Karpas-422 (cell line): ENCODE measurements around the gene MAFB. TPM values are rescaled to one million over a fixed set of nuclear protein-coding genes. Genes with fewer than 3 reads are reported as not detected.

ENCODE experiments used
- DNase-seq: peaks from one replicate; pipeline ENCODE4 v3.0.0-alpha.2; 2015
- H2AFZ ChIP-seq: fragments of 200-600 bp; sonication (generic); 2 replicates; pipeline ENCODE4 v1.6.1; 2014; ENCODE audit warnings: antibody characterized with exemption, low read length, mixed read lengths
- H3K27ac ChIP-seq: fragments of 200-600 bp; sonication (generic); 2 replicates; pipeline ENCODE4 v1.5.1; 2014; ENCODE audit warnings: mild to moderate bottlenecking, low read length, moderate library complexity
- H3K27me3 ChIP-seq: fragments of 200-600 bp; sonication (generic); 2 replicates; pipeline ENCODE4 v1.6.1; 2014; ENCODE audit warnings: low read length, mixed read lengths
- H3K36me3 ChIP-seq: fragments of 200-600 bp; sonication (generic); 2 replicates; pipeline ENCODE4 v1.6.1; 2014; ENCODE audit warnings: low read length, mixed read lengths; ENCODE audit not compliant: insufficient read depth
- H3K4me1 ChIP-seq: fragments of 200-600 bp; sonication (generic); 2 replicates; pipeline ENCODE4 v1.6.1; 2014; ENCODE audit warnings: mild to moderate bottlenecking, low read length, mixed read lengths
- H3K4me2 ChIP-seq: fragments of 200-600 bp; sonication (generic); 2 replicates; pipeline ENCODE4 v1.6.1; 2014; ENCODE audit warnings: low read length, low read depth, mild to moderate bottlenecking; ENCODE audit not compliant: poor library complexity, severe bottlenecking
- H3K4me3 ChIP-seq: fragments of 200-600 bp; sonication (generic); 2 replicates; pipeline ENCODE4 v1.5.1; 2014; ENCODE audit warnings: mild to moderate bottlenecking, antibody characterized with exemption, low read length, mixed read lengths
- H3K79me2 ChIP-seq: fragments of 200-600 bp; sonication (generic); 2 replicates; pipeline ENCODE4 v1.6.1; 2014; ENCODE audit warnings: mild to moderate bottlenecking, low read length, mixed read lengths
- H3K9ac ChIP-seq: fragments of 200-600 bp; sonication (generic); 2 replicates; pipeline ENCODE4 v1.6.0; 2014; ENCODE audit warnings: low read length
- H3K9me2 ChIP-seq: fragments of 200-600 bp; sonication (generic), shearing (Covaris generic); replicated peaks from 2 replicates; pipeline ENCODE4 v1.6.0; 2014; ENCODE audit warnings: mild to moderate bottlenecking, low read length, moderate library complexity; ENCODE audit not compliant: insufficient read depth
- H3K9me3 ChIP-seq: fragments of 300-700, 200-600 bp; sonication (generic); 2 replicates; pipeline ENCODE4 v1.6.1; 2014; ENCODE audit warnings: low read length, mixed read lengths
- H4K20me1 ChIP-seq: fragments of 200-600 bp; sonication (generic); 2 replicates; pipeline ENCODE4 v1.6.1; 2014; ENCODE audit warnings: mild to moderate bottlenecking, antibody characterized with exemption, low read length, low read depth; ENCODE audit not compliant: insufficient read depth
- total RNA-seq: library from RNA; depleted of rRNA; stranded (reverse); fragments of >200 nt; shearing (Covaris generic); gene quantifications from 2 replicates; pipeline ENCODE4 v1.2.3, GENCODE V29; 2014; ENCODE audit warnings: low replicate concordance

The MAFB gene
- total RNA-seq, 1 experiment from 2014 or later, result not detected

DNA sequence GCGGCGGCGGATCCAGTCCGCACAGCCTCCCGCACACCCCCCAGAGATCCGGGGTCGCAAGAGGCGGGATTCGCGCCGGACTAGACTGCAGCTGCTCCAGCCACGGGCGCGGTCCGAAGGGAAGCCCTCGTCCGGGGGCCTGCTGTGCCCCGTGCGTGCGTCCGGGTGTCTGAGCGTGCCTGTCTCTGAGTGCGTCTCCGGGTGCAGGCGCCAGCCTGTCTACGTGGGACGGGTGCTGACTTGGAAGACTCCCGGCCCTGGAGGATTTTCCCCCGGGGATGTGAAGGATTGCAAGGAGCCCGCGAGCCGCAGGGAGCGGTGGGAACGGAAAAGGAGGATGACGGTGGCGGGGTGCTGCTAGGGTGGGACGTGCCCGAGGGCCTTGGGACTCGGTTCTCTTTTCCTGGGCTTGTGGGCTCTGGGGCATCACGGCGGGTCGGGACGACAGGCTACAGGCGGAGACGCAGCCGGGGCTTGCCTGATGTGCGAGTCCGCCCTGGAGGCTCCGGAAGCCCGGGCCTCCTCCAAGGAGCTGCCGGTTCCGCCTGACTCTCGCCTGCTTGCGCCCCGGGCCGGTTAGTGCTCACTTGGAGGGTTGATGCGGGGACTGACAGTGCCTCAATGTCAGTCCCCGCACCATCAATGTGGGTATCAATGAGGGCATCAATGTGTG is 5.7 kb downstream of the MAFB start:
- Histone ChIP-seq H3K36me3 (no peaks in the 10 kb centered on the region), H3K79me2 (no peaks in the 10 kb centered on the region), H2AFZ (no peak overlapping the region), H3K9me3 (no peaks in the 10 kb centered on the region), H3K27me3 (no peaks in the 10 kb centered on the region), H3K9ac (no peak overlapping the region), H4K20me1 (no peaks in the 10 kb centered on the region; the same call in 1 of the 2 replicates), H3K27ac (no peak overlapping the region), H3K4me2 (no peak overlapping the region), H3K9me2 (no peaks in the 10 kb centered on the region), H3K4me3 (no peak overlapping the region), H3K4me1 (no peaks in the 10 kb centered on the region)
- no peak for DNase-seq

DNA sequence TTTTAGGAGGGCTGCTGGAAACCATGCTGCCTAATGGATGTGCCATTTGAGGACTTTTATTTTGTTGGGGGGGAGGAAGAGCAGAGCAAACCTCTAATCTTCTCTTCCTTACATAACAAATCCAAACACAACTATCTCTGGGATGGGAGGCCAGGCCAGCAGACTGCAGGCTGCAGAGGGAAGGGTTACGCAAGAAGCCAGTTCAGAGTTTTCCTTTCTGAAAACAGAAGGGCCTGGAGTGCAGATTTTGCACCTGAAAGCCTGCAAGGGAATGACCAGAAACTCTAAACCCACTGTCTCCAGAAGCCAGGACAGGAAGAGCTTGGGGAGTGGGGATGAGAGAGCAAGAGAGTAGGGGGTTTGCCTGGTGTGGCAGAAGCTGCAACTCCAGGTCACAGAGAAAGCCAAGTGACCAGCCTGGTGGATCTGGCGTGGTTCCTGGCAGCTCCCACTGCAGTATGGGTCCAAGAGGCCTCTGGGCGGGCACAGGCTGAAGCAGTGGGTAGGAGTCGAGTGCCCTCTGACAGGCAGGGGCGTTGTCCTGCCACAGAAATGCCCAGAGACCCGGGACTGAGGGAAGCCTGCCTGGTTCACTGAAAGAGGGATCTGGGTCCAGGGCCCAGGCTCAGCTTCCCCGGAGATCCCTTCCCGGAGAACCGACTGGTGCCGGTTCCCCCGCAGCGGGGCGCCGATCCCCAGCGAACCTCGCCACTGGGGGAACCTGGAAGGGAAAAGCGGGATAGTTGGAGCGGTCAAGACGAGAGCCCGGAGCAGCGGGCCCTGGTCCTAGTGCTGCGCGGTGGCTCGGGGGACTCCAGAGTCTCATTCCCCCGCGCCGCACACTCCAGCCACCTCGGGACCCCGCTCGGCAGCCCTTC is 6.7 kb downstream of the MAFB start:
- no peaks in the 10 kb centered on the region for H3K36me3 ChIP-seq
- no peaks in the 10 kb centered on the region; the same call in 1 of the 2 replicates for H4K20me1 ChIP-seq
- no peak overlapping the region for H3K4me3 ChIP-seq
- H3K4me1 ChIP-seq, result no peaks in the 10 kb centered on the region
- DNase-seq, result no peak
- no peaks in the 10 kb centered on the region for H3K27me3 ChIP-seq
- H3K9ac ChIP-seq, result no peak overlapping the region
- no peak overlapping the region for H3K27ac ChIP-seq
- H2AFZ ChIP-seq, result no peak overlapping the region
- H3K4me2 ChIP-seq, result no peak overlapping the region
- no peaks in the 10 kb centered on the region for H3K9me3 ChIP-seq
- no peaks in the 10 kb centered on the region for H3K9me2 ChIP-seq
- no peaks in the 10 kb centered on the region for H3K79me2 ChIP-seq

DNA sequence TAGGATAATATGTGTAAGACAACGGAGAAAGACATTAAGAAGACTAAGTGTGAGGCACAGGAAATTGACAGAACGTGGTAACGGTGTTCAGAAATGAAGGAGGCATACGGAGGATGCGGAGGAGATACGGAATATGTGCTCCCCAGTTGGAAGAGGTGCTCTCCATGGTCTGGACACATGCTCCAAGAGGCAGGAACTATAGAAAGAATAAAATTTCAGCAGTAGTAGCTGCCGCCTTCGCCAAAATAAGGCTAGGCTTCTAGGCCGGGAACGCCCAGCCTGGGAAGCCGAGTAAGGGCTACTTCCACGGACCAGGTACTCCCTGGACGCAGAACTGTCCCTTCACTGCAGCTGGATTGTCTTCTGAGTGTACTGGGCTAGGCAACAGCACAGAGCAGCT is 7.4 kb downstream of the MAFB start:
- Histone ChIP-seq H3K79me2 (no peaks in the 10 kb centered on the region), H4K20me1 (no peaks in the 10 kb centered on the region; the same call in 1 of the 2 replicates), H3K4me1 (no peaks in the 10 kb centered on the region), H3K36me3 (no peaks in the 10 kb centered on the region), H2AFZ (no peak overlapping the region), H3K27me3 (no peaks in the 10 kb centered on the region), H3K9me2 (no peaks in the 10 kb centered on the region), H3K4me2 (no peak overlapping the region), H3K4me3 (no peak overlapping the region), H3K9ac (no peak overlapping the region), H3K9me3 (no peaks in the 10 kb centered on the region), H3K27ac (no peak overlapping the region)
- DNase-seq, result no peak

DNA sequence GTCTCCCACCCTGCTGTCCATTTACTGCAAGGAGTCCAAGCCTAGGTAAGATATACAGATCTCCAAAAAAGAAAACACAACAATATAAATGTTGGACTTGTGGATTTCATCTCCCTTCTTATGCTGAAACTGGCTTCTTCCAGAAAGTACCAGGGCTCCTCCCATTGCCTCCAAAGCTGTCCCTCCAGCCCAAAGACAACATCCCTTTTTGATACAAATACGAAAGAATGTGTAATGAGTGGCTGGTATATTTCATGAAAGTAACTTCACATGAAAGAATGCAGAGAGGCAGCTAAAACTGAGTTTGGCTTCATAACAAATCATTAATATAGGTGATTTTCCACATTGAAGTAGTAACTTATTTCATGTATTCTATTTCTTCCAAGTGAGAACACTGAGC is 7.9 kb downstream of the MAFB start:
- no peak overlapping the region for H2AFZ ChIP-seq

DNA sequence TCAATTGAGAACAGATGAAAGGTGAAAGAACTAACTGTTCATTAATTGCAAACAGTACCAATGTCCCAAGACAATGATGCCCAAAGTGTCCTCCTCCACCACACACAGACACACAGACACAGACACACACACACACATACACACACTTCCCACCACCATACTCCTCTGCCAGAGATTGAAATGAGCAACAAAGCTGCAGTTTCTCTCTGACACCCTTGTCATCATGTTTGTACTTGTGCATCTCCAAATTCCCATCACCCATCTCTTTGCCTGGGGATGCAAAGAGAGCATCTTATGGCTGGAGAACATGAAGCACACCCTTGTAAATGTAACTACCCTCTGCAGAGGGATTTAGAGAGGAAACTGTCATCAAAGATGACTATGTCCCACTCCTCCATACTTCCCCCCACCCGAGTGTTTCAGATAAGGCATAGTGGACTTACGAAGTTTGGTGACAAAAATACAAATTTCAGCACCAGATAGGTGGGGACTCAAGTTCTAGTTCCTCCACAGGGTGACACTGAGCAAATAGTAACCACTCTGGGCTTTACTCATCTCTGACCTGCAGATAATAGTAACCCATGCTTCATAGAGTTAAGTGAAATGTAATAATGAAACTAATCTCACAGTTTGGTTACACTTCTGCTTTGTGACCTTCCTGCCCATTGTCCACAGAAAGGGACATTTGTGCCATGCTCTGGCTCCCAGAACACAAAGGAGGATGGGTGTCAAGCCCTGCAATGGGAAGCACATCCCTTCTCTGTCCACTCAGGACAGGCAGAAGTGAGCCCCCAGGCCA is 8.7 kb downstream of the MAFB start:
- no peak overlapping the region for H3K9ac ChIP-seq
- H3K27ac ChIP-seq, result no peak overlapping the region
- no peaks in the 10 kb centered on the region for H3K79me2 ChIP-seq
- no peak overlapping the region for H3K4me2 ChIP-seq
- no peaks in the 10 kb centered on the region for H3K4me1 ChIP-seq
- H3K36me3 ChIP-seq, result no peaks in the 10 kb centered on the region
- no peaks in the 10 kb centered on the region; the same call in 1 of the 2 replicates for H4K20me1 ChIP-seq
- no peak for DNase-seq
- no peaks in the 10 kb centered on the region for H3K27me3 ChIP-seq
- no peak overlapping the region for H3K4me3 ChIP-seq
- no peaks in the 10 kb centered on the region for H3K9me3 ChIP-seq
- H3K9me2 ChIP-seq, result no peaks in the 10 kb centered on the region
- no peak overlapping the region for H2AFZ ChIP-seq

More for the DNA sequence above, 7.9 kb downstream of the MAFB start:
- Histone ChIP-seq H3K9me2 (no peaks in the 10 kb centered on the region), H3K27ac (no peak overlapping the region), H3K9me3 (no peaks in the 10 kb centered on the region), H3K79me2 (no peaks in the 10 kb centered on the region), H3K36me3 (no peaks in the 10 kb centered on the region), H4K20me1 (no peaks in the 10 kb centered on the region; the same call in 1 of the 2 replicates), H3K9ac (no peak overlapping the region), H3K4me1 (no peaks in the 10 kb centered on the region), H3K4me2 (no peak overlapping the region), H3K27me3 (no peaks in the 10 kb centered on the region), H3K4me3 (no peak overlapping the region)
- no peak for DNase-seq

DNA sequence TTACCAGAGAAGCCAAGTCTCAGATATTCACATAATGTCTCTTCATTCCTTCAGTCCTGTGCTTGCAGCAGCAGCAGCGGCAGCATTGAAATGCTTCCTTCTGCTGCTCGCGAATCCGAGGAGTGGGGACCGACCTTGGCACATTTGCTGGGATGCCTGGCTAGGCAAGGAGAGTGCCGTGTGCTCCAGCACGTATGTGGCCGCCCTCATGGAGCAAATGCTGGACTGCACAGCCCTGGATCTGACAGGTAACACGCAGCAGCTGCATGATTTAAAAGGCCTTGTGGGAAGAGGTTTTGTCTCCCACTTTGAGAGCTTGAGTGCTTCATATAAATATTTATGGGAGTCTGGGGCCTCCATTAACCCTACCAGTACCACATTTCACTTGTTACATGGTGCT is 9.9 kb downstream of the MAFB start:
- Histone ChIP-seq H2AFZ (no peak overlapping the region), H3K27ac (no peak overlapping the region), H3K27me3 (no peaks in the 10 kb centered on the region), H3K4me3 (no peak overlapping the region), H3K36me3 (no peaks in the 10 kb centered on the region), H3K9me3 (no peaks in the 10 kb centered on the region), H3K4me2 (no peak overlapping the region), H3K9me2 (no peaks in the 10 kb centered on the region), H3K79me2 (no peaks in the 10 kb centered on the region), H3K9ac (no peak overlapping the region), H3K4me1 (no peaks in the 10 kb centered on the region), H4K20me1 (no peaks in the 10 kb centered on the region; the same call in 1 of the 2 replicates)
- DNase-seq, result no peak

DNA sequence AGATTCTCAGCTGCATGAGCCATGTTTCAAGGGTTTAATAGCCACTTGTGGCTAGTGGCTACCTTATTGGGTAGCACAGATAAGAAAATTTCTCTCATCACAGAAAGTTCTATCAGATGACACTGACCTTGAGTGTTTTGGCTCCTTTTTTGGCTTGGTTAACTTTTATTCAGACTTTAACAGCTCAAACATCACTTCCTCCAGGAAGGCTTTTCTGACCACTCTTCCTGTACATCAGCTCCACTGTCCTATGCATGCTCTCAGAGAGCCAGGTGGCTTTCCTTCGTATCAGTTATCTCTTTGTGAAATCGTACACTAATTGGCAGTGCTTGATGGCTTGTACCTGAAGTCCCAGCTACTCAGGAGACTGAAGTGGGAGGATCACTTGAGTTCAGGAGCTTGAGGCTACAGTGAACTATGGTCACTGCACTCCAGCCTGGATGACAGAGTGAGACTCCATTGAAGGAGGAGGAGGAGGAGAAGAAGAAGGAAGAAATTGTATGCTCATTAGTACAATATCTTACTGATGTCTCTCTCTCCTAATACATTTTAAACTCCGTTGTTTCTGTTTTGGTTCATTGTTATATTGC is 10.7 kb downstream of the MAFB start:
- Histone ChIP-seq H3K9me3 (no peaks in the 10 kb centered on the region), H3K9me2 (no peaks in the 10 kb centered on the region), H2AFZ (no peak overlapping the region), H3K27me3 (no peaks in the 10 kb centered on the region), H3K36me3 (no peaks in the 10 kb centered on the region), H4K20me1 (no peaks in the 10 kb centered on the region), H3K4me1 (no peaks in the 10 kb centered on the region), H3K4me3 (no peak overlapping the region), H3K79me2 (no peaks in the 10 kb centered on the region), H3K27ac (no peak overlapping the region), H3K9ac (no peak overlapping the region), H3K4me2 (no peak overlapping the region)
- DNase-seq, result no peak
